ENCODE data around the gene RAPH1. TPM values are rescaled to one million over a fixed set of nuclear protein-coding genes. Genes with fewer than 3 reads are reported as not detected.

The RAPH1 gene
- total RNA-seq, 1 experiment from 2014 or later: 114 TPM

DNA sequence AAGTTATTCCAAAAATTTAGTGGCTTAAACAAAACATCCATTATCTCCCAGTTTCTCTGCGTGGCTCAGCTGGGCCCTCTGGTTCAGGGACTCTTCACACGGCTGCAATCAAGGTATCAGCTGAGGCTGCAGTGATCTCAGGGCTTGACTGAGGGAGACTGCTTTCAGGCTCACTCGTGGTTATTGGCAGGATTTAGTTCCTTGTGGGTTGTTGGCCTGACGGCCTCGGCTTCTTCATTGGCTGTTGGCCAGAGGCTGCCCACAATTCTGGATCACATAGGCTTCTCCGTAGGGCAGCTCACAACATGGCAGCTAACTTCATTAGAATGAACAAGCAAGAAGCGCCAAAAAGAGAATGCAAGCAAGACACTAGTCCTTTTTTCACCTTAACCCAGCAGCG, 116.8 kb downstream of the RAPH1 start:
- H3K36me3 ChIP-seq (ENCODE audit: control insufficient read depth, insufficient read depth, low read length): no peaks in the 10 kb centered on the region; the same call in 1 of the 2 replicates
- ChIA-PET POLR2A (no interaction called here), CTCF (no interaction called here)
- H3K27me3 ChIP-seq (replicated peaks; ENCODE audit: control insufficient read depth, insufficient read depth, low read length): no peaks in the 10 kb centered on the region
- H3K4me1 Mint-ChIP-seq (ENCODE audit: low read depth, unreplicated experiment): no peaks in the 10 kb centered on the region
- H3K4me3 ChIP-seq (ENCODE audit: low read depth, low read length): no peak overlapping the region
- BruUV-seq (replicated peaks): no TSS peak
- DNase-seq: no peak
- no peaks in the 10 kb centered on the region for H3K4me1 ChIP-seq
- H3K9me3 Mint-ChIP-seq (ENCODE audit: unreplicated experiment): no peaks in the 10 kb centered on the region
- TF ChIP-seq, protein P1, sequence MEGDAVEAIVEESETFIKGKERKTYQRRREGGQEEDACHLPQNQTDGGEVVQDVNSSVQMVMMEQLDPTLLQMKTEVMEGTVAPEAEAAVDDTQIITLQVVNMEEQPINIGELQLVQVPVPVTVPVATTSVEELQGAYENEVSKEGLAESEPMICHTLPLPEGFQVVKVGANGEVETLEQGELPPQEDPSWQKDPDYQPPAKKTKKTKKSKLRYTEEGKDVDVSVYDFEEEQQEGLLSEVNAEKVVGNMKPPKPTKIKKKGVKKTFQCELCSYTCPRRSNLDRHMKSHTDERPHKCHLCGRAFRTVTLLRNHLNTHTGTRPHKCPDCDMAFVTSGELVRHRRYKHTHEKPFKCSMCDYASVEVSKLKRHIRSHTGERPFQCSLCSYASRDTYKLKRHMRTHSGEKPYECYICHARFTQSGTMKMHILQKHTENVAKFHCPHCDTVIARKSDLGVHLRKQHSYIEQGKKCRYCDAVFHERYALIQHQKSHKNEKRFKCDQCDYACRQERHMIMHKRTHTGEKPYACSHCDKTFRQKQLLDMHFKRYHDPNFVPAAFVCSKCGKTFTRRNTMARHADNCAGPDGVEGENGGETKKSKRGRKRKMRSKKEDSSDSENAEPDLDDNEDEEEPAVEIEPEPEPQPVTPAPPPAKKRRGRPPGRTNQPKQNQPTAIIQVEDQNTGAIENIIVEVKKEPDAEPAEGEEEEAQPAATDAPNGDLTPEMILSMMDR (IDR thresholded peaks at IDR 0.05; ENCODE audit: insufficient read depth in 1 of 2, low read depth in 1 of 2, low read length in 1 of 2, severe bottlenecking in 1 of 2, unreplicated experiment in 1 of 2): no peak
- no peak overlapping the region for H3K27ac Mint-ChIP-seq (ENCODE audit: unreplicated experiment)
- no peaks in the 10 kb centered on the region for H3K27me3 Mint-ChIP-seq (ENCODE audit: insufficient read depth, unreplicated experiment)
- intact Hi-C loops (cut with micrococcal nuclease; ENCODE audit: unreplicated experiment): no loop called here
- no peaks in the 10 kb centered on the region for H3K9me3 ChIP-seq
- H3K36me3 Mint-ChIP-seq (ENCODE audit: insufficient read depth, unreplicated experiment): peaks cover 42% of the 10 kb centered on the region
- no peak overlapping the region for H3K4me3 Mint-ChIP-seq (ENCODE audit: unreplicated experiment)

DNA sequence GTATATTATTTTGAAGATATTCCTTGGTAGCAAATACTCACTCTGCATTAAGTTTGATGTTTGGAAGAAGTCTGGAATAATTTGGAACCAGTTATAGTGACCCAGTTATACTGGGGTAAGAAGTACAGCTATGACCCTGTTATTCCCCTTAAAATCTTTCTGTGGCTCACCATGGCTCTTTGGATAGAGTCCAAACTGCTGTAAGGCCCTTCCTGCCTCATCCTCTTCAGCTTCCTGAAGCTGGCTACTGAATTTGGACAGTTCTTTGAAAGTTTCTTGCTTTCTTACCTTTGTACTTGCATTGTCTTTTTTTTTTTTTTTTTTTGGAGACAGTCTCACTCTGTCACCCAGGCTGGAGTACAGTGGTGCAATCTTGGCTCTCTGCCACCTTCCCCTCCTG, 121.3 kb downstream of the RAPH1 start:
- Mint-ChIP-seq H3K27me3 (ENCODE audit: insufficient read depth, unreplicated experiment) (no peaks in the 10 kb centered on the region), H3K4me3 (ENCODE audit: unreplicated experiment) (no peak overlapping the region), H3K4me1 (ENCODE audit: low read depth, unreplicated experiment) (no peaks in the 10 kb centered on the region), H3K36me3 (ENCODE audit: insufficient read depth, unreplicated experiment) (peaks cover 30% of the 10 kb centered on the region), H3K9me3 (ENCODE audit: unreplicated experiment) (no peaks in the 10 kb centered on the region), H3K27ac (ENCODE audit: unreplicated experiment) (no peak overlapping the region)
- no TSS peak for BruUV-seq (replicated peaks)
- TF ChIP-seq, protein P1 (IDR thresholded peaks at IDR 0.05; ENCODE audit: insufficient read depth in 1 of 2, low read depth in 1 of 2, low read length in 1 of 2, severe bottlenecking in 1 of 2, unreplicated experiment in 1 of 2): no peak
- POLR2A ChIA-PET: no interaction called here
- no peaks in the 10 kb centered on the region for H3K9me3 ChIP-seq
- no peaks in the 10 kb centered on the region; the same call in 1 of the 2 replicates for H3K36me3 ChIP-seq (ENCODE audit: control insufficient read depth, insufficient read depth, low read length)
- H3K27me3 ChIP-seq (replicated peaks; ENCODE audit: control insufficient read depth, insufficient read depth, low read length): no peaks in the 10 kb centered on the region
- intact Hi-C loops (cut with micrococcal nuclease; ENCODE audit: unreplicated experiment): no loop called here
- no peak overlapping the region for H3K4me3 ChIP-seq (ENCODE audit: low read depth, low read length)
- no peak for DNase-seq
- CTCF ChIA-PET: no interaction called here
- no peaks in the 10 kb centered on the region for H3K4me1 ChIP-seq

- Histone ChIP-seq H3K36me3 (ENCODE audit: control insufficient read depth, insufficient read depth, low read length) (no peaks in the 10 kb centered on the region; the same call in 1 of the 2 replicates), H3K27me3 (replicated peaks; ENCODE audit: control insufficient read depth, insufficient read depth, low read length) (no peaks in the 10 kb centered on the region), H3K9me3 (no peaks in the 10 kb centered on the region), H3K4me1 (no peaks in the 10 kb centered on the region), H3K4me3 (ENCODE audit: low read depth, low read length) (no peak overlapping the region)
- no peaks in the 10 kb centered on the region for H3K4me1 Mint-ChIP-seq (ENCODE audit: low read depth, unreplicated experiment)
- H3K36me3 Mint-ChIP-seq (ENCODE audit: insufficient read depth, unreplicated experiment): peaks cover 22% of the 10 kb centered on the region
- no TSS peak for BruUV-seq (replicated peaks)
- intact Hi-C loops (cut with micrococcal nuclease; ENCODE audit: unreplicated experiment): no loop called here
- H3K27me3 Mint-ChIP-seq (ENCODE audit: insufficient read depth, unreplicated experiment): no peaks in the 10 kb centered on the region
- TF ChIP-seq, protein P1 (IDR thresholded peaks at IDR 0.05; ENCODE audit: insufficient read depth in 1 of 2, low read depth in 1 of 2, low read length in 1 of 2, severe bottlenecking in 1 of 2, unreplicated experiment in 1 of 2): no peak
- POLR2A ChIA-PET: no interaction called here
- no peak overlapping the region for H3K27ac Mint-ChIP-seq (ENCODE audit: unreplicated experiment)
- DNase-seq: no peak
- H3K9me3 Mint-ChIP-seq (ENCODE audit: unreplicated experiment): no peaks in the 10 kb centered on the region
- CTCF ChIA-PET: no interaction called here
- H3K4me3 Mint-ChIP-seq (ENCODE audit: unreplicated experiment): no peak overlapping the region
These were observed 122.4 kb downstream of the RAPH1 start for GRCh38 chr2:203412546-203413331.

All from Caco-2 (cell line).